Tongue (tissue), 2 donors: ENCODE data around the gene IPO11. TPM values are rescaled to one million over a fixed set of nuclear protein-coding genes. Genes with fewer than 3 reads are reported as not detected.
A peak's percentile ranks its signal among the peaks of the same experiment; 100 is the strongest.
"Not testable (repeated sequence)": the region's sequence is repeated elsewhere in the genome, so short reads cannot be mapped to it uniquely, and the experiment has no call there.

ENCODE experiments used
- DNase-seq: peaks from one replicate; pipeline ENCODE4 v3.0.0-alpha.2; 2015
- total RNA-seq: library from RNA; depleted of rRNA; stranded (reverse); fragments of >200 nt; gene quantifications from one replicate; pipeline ENCODE4 v1.2.3, GENCODE V29; 2014

The IPO11 gene
- total RNA-seq, 1 donor from 2014 or later: 38.9 TPM

- DNase-seq: no peak
Measured at GRCh38 chr5:62514510-62515119, 102.1 kb downstream of the IPO11 start.

- not testable (repeated sequence) for DNase-seq
Measured at GRCh38 chr5:62520812-62521211, 108.2 kb downstream of the IPO11 start.

GRCh38 chr5:62521319-62521718 is 108.8 kb downstream of the IPO11 start:
- DNase-seq: no peak

- DNase-seq: no peak
Measured at GRCh38 chr5:62522811-62523210, 110.2 kb downstream of the IPO11 start.

GRCh38 chr5:62533597-62533996 is 121.0 kb downstream of the IPO11 start:
- no peak for DNase-seq

GRCh38 chr5:62534461-62535236 is 122.1 kb downstream of the IPO11 start:
- DNase-seq: no peak

- no peak for DNase-seq
Measured at GRCh38 chr5:62536232-62536631, 123.7 kb downstream of the IPO11 start.

- DNase-seq: no peak
Measured at GRCh38 chr5:62536783-62537182, 124.2 kb downstream of the IPO11 start.

- DNase-seq: no peak
Measured at GRCh38 chr5:62538017-62538942, 125.7 kb downstream of the IPO11 start.

GRCh38 chr5:62542720-62543119 is 130.2 kb downstream of the IPO11 start:
- DNase-seq: no peak

- peak; percentile 1 for DNase-seq
Measured at GRCh38 chr5:62547945-62548630, 135.5 kb downstream of the IPO11 start.

- no peak for DNase-seq
Measured at GRCh38 chr5:62550103-62550502, 137.5 kb downstream of the IPO11 start.

GRCh38 chr5:62555930-62556329 is 143.4 kb downstream of the IPO11 start:
- no peak for DNase-seq

GRCh38 chr5:62558941-62559340 is 146.4 kb downstream of the IPO11 start:
- no peak for DNase-seq

GRCh38 chr5:62560786-62561185 is 148.2 kb downstream of the IPO11 start:
- DNase-seq: no peak

GRCh38 chr5:62561896-62562295 is 149.3 kb downstream of the IPO11 start:
- no peak for DNase-seq

GRCh38 chr5:62562867-62563266 is 150.3 kb downstream of the IPO11 start:
- DNase-seq: no peak

- no peak for DNase-seq
Measured at GRCh38 chr5:62564101-62564500, 151.5 kb downstream of the IPO11 start.

GRCh38 chr5:62565740-62566139 is 153.2 kb downstream of the IPO11 start:
- not testable (repeated sequence) for DNase-seq

GRCh38 chr5:62568143-62568542 is 155.6 kb downstream of the IPO11 start:
- no peak for DNase-seq

GRCh38 chr5:62568800-62569432 is 156.4 kb downstream of the IPO11 start:
- DNase-seq: no peak

GRCh38 chr5:62569470-62569869 is 156.9 kb downstream of the IPO11 start:
- no peak for DNase-seq
